ENCODE data around the gene KDR.

DNA sequence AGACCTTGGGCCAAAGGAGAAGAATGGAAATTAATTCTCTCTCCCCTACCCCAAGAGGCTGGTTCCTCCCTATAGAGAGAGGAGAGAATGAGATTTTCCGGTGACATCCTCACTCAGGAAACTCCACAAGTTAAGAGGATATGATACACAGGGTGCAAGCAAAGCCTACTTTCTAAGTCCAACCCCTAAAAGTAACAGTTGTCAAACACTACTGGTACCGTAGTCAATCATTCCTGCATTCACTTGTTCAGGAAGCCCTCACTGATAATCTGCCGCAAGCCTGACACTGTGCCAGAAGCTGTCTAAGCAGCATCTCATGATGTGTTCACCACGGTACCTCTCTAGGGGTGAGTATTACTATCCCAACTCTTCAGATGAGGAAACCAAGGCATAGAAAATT is 41.7 kb downstream of the KDR start:
- TF ChIP-seq, protein P1, sequence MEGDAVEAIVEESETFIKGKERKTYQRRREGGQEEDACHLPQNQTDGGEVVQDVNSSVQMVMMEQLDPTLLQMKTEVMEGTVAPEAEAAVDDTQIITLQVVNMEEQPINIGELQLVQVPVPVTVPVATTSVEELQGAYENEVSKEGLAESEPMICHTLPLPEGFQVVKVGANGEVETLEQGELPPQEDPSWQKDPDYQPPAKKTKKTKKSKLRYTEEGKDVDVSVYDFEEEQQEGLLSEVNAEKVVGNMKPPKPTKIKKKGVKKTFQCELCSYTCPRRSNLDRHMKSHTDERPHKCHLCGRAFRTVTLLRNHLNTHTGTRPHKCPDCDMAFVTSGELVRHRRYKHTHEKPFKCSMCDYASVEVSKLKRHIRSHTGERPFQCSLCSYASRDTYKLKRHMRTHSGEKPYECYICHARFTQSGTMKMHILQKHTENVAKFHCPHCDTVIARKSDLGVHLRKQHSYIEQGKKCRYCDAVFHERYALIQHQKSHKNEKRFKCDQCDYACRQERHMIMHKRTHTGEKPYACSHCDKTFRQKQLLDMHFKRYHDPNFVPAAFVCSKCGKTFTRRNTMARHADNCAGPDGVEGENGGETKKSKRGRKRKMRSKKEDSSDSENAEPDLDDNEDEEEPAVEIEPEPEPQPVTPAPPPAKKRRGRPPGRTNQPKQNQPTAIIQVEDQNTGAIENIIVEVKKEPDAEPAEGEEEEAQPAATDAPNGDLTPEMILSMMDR (IDR thresholded peaks at IDR 0.05; ENCODE audit: low read depth, low read length, missing input control): no peak
- TF ChIP-seq RAD21 (IDR thresholded peaks at IDR 0.05) (no peak), JUND (IDR thresholded peaks at IDR 0.05) (no peak), FOXA1 (IDR thresholded peaks at IDR 0.05) (no peak), NR2F2 (IDR thresholded peaks at IDR 0.05) (no peak), YY1 (IDR thresholded peaks at IDR 0.05) (no peak), SP1 (IDR thresholded peaks at IDR 0.05) (no peak)
- TF ChIP-seq, protein P2, sequence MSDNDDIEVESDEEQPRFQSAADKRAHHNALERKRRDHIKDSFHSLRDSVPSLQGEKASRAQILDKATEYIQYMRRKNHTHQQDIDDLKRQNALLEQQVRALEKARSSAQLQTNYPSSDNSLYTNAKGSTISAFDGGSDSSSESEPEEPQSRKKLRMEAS (IDR thresholded peaks at IDR 0.05): no peak
- TF ChIP-seq, protein P3, sequence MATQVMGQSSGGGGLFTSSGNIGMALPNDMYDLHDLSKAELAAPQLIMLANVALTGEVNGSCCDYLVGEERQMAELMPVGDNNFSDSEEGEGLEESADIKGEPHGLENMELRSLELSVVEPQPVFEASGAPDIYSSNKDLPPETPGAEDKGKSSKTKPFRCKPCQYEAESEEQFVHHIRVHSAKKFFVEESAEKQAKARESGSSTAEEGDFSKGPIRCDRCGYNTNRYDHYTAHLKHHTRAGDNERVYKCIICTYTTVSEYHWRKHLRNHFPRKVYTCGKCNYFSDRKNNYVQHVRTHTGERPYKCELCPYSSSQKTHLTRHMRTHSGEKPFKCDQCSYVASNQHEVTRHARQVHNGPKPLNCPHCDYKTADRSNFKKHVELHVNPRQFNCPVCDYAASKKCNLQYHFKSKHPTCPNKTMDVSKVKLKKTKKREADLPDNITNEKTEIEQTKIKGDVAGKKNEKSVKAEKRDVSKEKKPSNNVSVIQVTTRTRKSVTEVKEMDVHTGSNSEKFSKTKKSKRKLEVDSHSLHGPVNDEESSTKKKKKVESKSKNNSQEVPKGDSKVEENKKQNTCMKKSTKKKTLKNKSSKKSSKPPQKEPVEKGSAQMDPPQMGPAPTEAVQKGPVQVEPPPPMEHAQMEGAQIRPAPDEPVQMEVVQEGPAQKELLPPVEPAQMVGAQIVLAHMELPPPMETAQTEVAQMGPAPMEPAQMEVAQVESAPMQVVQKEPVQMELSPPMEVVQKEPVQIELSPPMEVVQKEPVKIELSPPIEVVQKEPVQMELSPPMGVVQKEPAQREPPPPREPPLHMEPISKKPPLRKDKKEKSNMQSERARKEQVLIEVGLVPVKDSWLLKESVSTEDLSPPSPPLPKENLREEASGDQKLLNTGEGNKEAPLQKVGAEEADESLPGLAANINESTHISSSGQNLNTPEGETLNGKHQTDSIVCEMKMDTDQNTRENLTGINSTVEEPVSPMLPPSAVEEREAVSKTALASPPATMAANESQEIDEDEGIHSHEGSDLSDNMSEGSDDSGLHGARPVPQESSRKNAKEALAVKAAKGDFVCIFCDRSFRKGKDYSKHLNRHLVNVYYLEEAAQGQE (IDR thresholded peaks at IDR 0.05): no peak
- TF ChIP-seq, protein P4, sequence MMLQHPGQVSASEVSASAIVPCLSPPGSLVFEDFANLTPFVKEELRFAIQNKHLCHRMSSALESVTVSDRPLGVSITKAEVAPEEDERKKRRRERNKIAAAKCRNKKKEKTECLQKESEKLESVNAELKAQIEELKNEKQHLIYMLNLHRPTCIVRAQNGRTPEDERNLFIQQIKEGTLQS (IDR thresholded peaks at IDR 0.05): no peak
